ENCODE data around the gene STIM1.

STIM1 gene

GRCh38 chr11:3916962-3917361 lies 61.5 kb downstream of the STIM1 start:
- H3K27ac ChIP-seq: no peak overlapping the region

DNA sequence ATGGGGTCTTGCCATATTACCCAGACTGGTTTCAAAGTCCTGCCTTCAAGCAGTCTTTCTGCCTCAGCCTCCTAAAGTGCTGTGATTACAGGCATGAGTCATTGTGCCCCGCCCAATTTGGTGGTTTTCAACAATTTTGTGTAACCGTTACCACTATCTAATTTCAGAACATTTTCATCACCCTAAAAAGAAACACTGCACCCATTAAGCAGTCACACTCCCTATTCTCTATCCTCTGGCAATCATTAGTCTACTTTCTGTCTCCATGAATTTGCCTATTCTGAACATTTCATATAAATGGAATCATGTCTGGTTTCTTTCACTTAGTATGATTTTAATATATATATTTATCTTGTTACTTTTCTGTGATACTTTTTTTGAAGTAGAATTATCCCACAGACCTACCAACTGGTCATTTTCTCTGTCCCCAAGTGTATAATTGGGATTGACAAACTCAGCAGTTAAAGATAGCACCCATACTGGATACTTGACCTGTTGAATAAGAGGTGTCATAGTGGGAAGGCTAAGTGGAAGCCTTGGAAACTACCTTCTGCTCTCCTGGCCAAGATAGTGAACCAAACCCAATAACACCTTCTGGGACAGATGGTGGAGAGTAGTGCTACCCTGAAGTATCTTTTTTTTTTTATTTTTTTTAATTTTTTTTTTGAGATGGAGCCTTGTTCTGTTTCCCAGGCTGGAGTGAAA lies 64.8 kb downstream of the STIM1 start:
- TF ChIP-seq CTCF (IDR thresholded peaks at IDR 0.05; ENCODE audit: low read depth, low read length, missing control alignments): no peak
- Histone ChIP-seq H3K36me3 (replicated peaks) (no peaks in the 10 kb centered on the region), H3K4me3 (ENCODE audit: low read depth, low read length) (no peak overlapping the region), H3K27me3 (replicated peaks) (no peaks in the 10 kb centered on the region), H3K27ac (no peak overlapping the region)
- in situ Hi-C loops (cut with HindIII; ENCODE audit: low pct_ligation_motif_present, low sequenced_read_pairs): no loop called here
- peak; percentile 42 for DNase-seq

More at GRCh38 chr11:3916962-3917361, 61.5 kb downstream of the STIM1 start:
- no peak for TF ChIP-seq CTCF (IDR thresholded peaks at IDR 0.05; ENCODE audit: low read depth, low read length, missing control alignments)
- in situ Hi-C loops (cut with HindIII; ENCODE audit: low pct_ligation_motif_present, low sequenced_read_pairs): no loop called here
- Histone ChIP-seq H3K4me3 (ENCODE audit: low read depth, low read length) (no peak overlapping the region), H3K27me3 (replicated peaks) (no peaks in the 10 kb centered on the region), H3K36me3 (replicated peaks) (no peaks in the 10 kb centered on the region)
- no peak for DNase-seq

- H3K27me3 ChIP-seq (replicated peaks): no peaks in the 10 kb centered on the region
- DNase-seq: no peak
- TF ChIP-seq CTCF (IDR thresholded peaks at IDR 0.05; ENCODE audit: low read depth, low read length, missing control alignments): no peak
- H3K36me3 ChIP-seq (replicated peaks): no peaks in the 10 kb centered on the region
- no peak overlapping the region for H3K4me3 ChIP-seq (ENCODE audit: low read depth, low read length)
- in situ Hi-C loops (cut with HindIII; ENCODE audit: low pct_ligation_motif_present, low sequenced_read_pairs): no loop called here
- H3K27ac ChIP-seq: no peak overlapping the region
These were observed 66.6 kb downstream of the STIM1 start for GRCh38 chr11:3922056-3922455.

DNA sequence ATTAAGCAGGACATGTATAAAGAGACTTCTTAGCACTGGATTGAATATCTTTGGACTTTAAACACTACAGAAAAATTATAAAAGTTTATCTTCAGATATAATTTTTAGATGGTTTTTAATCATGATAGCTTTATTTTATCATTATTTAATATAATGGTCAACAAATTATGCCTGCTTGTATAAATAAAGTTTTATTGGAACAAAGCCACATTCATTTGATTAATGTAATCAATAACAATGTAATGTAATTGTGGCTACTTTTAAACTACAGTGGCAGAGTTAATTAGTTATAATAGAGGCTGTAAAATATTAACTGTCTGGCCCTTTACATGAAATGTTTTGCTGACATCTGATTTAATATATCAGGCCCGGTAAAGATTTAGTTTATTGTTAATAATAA lies 70.0 kb downstream of the STIM1 start:
- no peak for DNase-seq
- no peak overlapping the region for H3K4me3 ChIP-seq (ENCODE audit: low read depth, low read length)
- no peaks in the 10 kb centered on the region for H3K36me3 ChIP-seq (replicated peaks)
- TF ChIP-seq CTCF (IDR thresholded peaks at IDR 0.05; ENCODE audit: low read depth, low read length, missing control alignments): no peak
- H3K27ac ChIP-seq: no peak overlapping the region
- no peaks in the 10 kb centered on the region for H3K27me3 ChIP-seq (replicated peaks)
- in situ Hi-C loops (cut with HindIII; ENCODE audit: low pct_ligation_motif_present, low sequenced_read_pairs): no loop called here

GRCh38 chr11:3926458-3927095 lies 71.1 kb downstream of the STIM1 start:
- Histone ChIP-seq H3K27me3 (replicated peaks) (no peaks in the 10 kb centered on the region), H3K36me3 (replicated peaks) (no peaks in the 10 kb centered on the region), H3K4me3 (ENCODE audit: low read depth, low read length) (no peak overlapping the region), H3K27ac (no peak overlapping the region)
- no peak for DNase-seq
- no peak for TF ChIP-seq CTCF (IDR thresholded peaks at IDR 0.05; ENCODE audit: low read depth, low read length, missing control alignments)
- in situ Hi-C loops (cut with HindIII; ENCODE audit: low pct_ligation_motif_present, low sequenced_read_pairs): no loop called here

All from brain microvascular endothelial cell (primary cell).